ENCODE data around the gene GPR152. TPM values are rescaled to one million over a fixed set of nuclear protein-coding genes. Genes with fewer than 3 reads are reported as not detected.

Gene GPR152
- total RNA-seq, 4 donors from 2014 or later: not detected

DNA sequence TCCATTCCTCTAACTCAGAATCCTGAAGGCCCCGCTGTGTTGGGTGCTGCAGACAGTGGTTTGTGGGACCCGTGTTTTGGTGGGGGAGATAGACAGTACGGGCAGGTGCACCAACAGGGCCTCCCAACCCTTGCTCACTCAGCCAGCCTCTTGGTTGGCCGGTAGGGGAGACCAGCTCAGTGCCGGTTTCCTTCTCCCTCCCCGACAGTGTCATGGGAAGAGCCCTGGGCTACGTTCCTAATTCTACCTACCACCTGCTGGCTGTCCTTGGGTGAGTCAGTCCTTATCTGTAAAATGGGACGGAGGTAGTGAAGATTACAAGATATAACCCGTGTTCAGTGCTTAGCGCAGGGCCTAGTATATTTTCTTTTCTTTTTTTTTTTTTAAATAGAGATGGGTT is 10.7 kb upstream of the GPR152 start:
- no peak overlapping the region for H3K4me3 ChIP-seq (ENCODE audit: low read depth, poor library complexity, severe bottlenecking)
- intact Hi-C loops (cut with DNase I; ENCODE audit: low total_unique reads): no loop called here
- no peak for DNase-seq (ENCODE audit: low spot score in 2 of 2)
- WGBS, 2 donors: 71 to 72% methylated on average over 9 to 10 of the region's 10 CpGs
- no peak for TF ChIP-seq POLR2A (IDR thresholded peaks at IDR 0.05)
- TF ChIP-seq, protein P1, sequence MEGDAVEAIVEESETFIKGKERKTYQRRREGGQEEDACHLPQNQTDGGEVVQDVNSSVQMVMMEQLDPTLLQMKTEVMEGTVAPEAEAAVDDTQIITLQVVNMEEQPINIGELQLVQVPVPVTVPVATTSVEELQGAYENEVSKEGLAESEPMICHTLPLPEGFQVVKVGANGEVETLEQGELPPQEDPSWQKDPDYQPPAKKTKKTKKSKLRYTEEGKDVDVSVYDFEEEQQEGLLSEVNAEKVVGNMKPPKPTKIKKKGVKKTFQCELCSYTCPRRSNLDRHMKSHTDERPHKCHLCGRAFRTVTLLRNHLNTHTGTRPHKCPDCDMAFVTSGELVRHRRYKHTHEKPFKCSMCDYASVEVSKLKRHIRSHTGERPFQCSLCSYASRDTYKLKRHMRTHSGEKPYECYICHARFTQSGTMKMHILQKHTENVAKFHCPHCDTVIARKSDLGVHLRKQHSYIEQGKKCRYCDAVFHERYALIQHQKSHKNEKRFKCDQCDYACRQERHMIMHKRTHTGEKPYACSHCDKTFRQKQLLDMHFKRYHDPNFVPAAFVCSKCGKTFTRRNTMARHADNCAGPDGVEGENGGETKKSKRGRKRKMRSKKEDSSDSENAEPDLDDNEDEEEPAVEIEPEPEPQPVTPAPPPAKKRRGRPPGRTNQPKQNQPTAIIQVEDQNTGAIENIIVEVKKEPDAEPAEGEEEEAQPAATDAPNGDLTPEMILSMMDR (IDR thresholded peaks at IDR 0.05): no peak

- no peak for DNase-seq (ENCODE audit: low spot score in 2 of 2)
- TF ChIP-seq, protein P1 (IDR thresholded peaks at IDR 0.05): no peak
- no peak for TF ChIP-seq POLR2A (IDR thresholded peaks at IDR 0.05)
- WGBS, 2 donors: 85 to 88% methylated on average over 19 of the region's 19 CpGs
- H3K4me3 ChIP-seq (ENCODE audit: low read depth, poor library complexity, severe bottlenecking): no peak overlapping the region
- intact Hi-C loops (cut with DNase I; ENCODE audit: low total_unique reads): no loop called here
Observed at GRCh38 chr11:67458266-67458665, 5.7 kb upstream of the GPR152 start.

GRCh38 chr11:67457453-67457852 is 4.9 kb upstream of the GPR152 start:
- no peak overlapping the region for H3K4me3 ChIP-seq (ENCODE audit: low read depth, poor library complexity, severe bottlenecking)
- WGBS, 2 donors: 88 to 93% methylated on average over 12 of the region's 12 CpGs
- no peak for DNase-seq (ENCODE audit: low spot score in 2 of 2)
- intact Hi-C loops (cut with DNase I; ENCODE audit: low total_unique reads): no loop called here
- TF ChIP-seq, protein P1 (IDR thresholded peaks at IDR 0.05): no peak
- TF ChIP-seq POLR2A (IDR thresholded peaks at IDR 0.05): no peak

DNA sequence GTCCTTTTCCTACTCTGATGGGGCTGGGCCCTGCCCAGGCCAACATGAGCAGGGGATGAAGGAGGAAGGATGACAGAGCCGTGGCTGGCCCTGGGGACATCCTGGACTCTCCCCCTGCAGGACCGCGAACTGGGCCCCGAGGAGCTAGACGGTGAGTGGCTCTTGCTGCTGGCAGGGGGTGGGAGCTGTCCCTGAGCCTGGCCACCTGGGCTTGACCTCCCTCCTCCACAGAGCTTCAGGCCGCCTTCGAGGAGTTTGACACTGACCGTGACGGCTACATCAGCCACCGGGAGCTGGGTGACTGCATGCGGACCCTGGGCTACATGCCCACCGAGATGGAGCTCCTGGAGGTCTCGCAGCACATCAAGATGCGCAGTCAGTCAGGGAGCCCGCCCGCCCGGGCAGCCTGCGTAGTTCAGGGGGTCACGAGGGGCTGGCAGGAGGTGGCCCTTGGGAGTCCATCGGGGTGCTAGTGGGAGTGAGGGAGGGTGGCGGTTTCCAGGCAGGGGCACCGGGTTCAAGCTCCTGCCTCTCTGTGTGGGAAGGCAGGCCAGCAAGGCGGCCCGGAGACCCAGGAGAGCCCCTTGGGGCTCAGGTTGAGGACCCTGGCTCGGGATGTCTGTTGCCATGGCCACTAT is 3.7 kb upstream of the GPR152 start:
- intact Hi-C loops (cut with DNase I; ENCODE audit: low total_unique reads): no loop called here

GRCh38 chr11:67455054-67455453 is 2.5 kb upstream of the GPR152 start, which contains the start of gene CABP4:
Gene CABP4 (plus strand): TSS chr11:67455354. CDS start chr11:67455424, 70 bp downstream.
- TF ChIP-seq, protein P1 (IDR thresholded peaks at IDR 0.05): no peak
- TF ChIP-seq POLR2A (IDR thresholded peaks at IDR 0.05): no peak
- no peak for DNase-seq (ENCODE audit: low spot score in 2 of 2)
- H3K4me3 ChIP-seq (ENCODE audit: low read depth, poor library complexity, severe bottlenecking): no peak within 1 kb of the TSS
- intact Hi-C loops (cut with DNase I; ENCODE audit: low total_unique reads): no loop called here
- WGBS, 2 donors: 93 to 94% methylated on average over 3 of the region's 3 CpGs

More for the DNA sequence above, 3.7 kb upstream of the GPR152 start:
- no peak for DNase-seq (ENCODE audit: low spot score in 2 of 2)
- TF ChIP-seq POLR2A (IDR thresholded peaks at IDR 0.05): no peak
- TF ChIP-seq, protein P1 (IDR thresholded peaks at IDR 0.05): no peak
- 85 to 87% methylated on average over 18 to 20 of the region's 25 CpGs for WGBS, 2 donors
- H3K4me3 ChIP-seq (ENCODE audit: low read depth, poor library complexity, severe bottlenecking): no peak overlapping the region
